ENCODE results near the gene LRRN3.
"Not testable (repeated sequence)": the region's sequence is repeated elsewhere in the genome, so short reads cannot be mapped to it uniquely, and the experiment has no call there.

LRRN3 gene

GRCh38 chr7:111059833-111060232 lies 31.1 kb upstream of the LRRN3 start:
- Mint-ChIP-seq H3K36me3 (ENCODE audit: low read depth) (peaks cover 24% of the 10 kb centered on the region), H3K27ac (peak overlapping the region in 1 of 3 experiments; percentile 69), H3K4me3 (no peak overlapping the region), H3K27me3 (ENCODE audit: low read depth) (no peaks in the 10 kb centered on the region), H3K4me1 (peaks cover 13% of the 10 kb centered on the region), H3K9me3 (peaks cover 26% of the 10 kb centered on the region)
- TF ChIP-seq, protein P1, sequence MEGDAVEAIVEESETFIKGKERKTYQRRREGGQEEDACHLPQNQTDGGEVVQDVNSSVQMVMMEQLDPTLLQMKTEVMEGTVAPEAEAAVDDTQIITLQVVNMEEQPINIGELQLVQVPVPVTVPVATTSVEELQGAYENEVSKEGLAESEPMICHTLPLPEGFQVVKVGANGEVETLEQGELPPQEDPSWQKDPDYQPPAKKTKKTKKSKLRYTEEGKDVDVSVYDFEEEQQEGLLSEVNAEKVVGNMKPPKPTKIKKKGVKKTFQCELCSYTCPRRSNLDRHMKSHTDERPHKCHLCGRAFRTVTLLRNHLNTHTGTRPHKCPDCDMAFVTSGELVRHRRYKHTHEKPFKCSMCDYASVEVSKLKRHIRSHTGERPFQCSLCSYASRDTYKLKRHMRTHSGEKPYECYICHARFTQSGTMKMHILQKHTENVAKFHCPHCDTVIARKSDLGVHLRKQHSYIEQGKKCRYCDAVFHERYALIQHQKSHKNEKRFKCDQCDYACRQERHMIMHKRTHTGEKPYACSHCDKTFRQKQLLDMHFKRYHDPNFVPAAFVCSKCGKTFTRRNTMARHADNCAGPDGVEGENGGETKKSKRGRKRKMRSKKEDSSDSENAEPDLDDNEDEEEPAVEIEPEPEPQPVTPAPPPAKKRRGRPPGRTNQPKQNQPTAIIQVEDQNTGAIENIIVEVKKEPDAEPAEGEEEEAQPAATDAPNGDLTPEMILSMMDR (IDR thresholded peaks at IDR 0.05; ENCODE audit: unreplicated experiment in 3 of 3), result no peak

DNA sequence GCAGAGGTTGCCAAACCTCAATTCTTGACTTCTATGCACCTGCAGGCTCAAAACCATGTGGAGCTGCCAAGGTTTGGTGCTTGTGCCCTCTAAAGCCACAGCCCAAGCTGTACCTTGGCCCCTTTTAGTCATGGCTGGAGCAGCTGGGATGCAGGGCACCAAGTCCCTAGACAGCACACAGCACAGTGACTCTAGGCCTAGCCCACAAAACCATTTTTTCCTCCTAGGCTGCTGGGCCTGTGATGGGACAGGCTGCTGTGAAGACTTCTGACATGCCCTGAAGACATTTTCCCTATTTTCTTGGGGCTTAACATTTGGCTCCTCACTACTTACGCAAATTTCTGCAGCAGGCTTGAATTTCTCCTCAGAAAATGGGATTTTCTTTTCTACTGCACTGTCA lies 27.8 kb upstream of the LRRN3 start:
- H3K27me3 Mint-ChIP-seq (ENCODE audit: low read depth), result no peaks in the 10 kb centered on the region
- H3K36me3 Mint-ChIP-seq (ENCODE audit: low read depth), result peaks cover 30% of the 10 kb centered on the region
- TF ChIP-seq, protein P1 (IDR thresholded peaks at IDR 0.05; ENCODE audit: unreplicated experiment in 3 of 3), result no peak
- no peak overlapping the region for H3K4me3 Mint-ChIP-seq
- H3K4me1 Mint-ChIP-seq, result peaks cover 13% of the 10 kb centered on the region
- no peak overlapping the region for H3K27ac Mint-ChIP-seq
- peaks cover 39% of the 10 kb centered on the region for H3K9me3 Mint-ChIP-seq

- Mint-ChIP-seq H3K27ac (no peak overlapping the region), H3K27me3 (ENCODE audit: low read depth) (no peaks in the 10 kb centered on the region), H3K9me3 (peaks cover 27% of the 10 kb centered on the region), H3K4me3 (no peak overlapping the region), H3K4me1 (peaks cover 8% of the 10 kb centered on the region), H3K36me3 (ENCODE audit: low read depth) (peaks cover 20% of the 10 kb centered on the region)
- TF ChIP-seq, protein P1 (IDR thresholded peaks at IDR 0.05; ENCODE audit: unreplicated experiment in 3 of 3), result no peak
Observed at GRCh38 chr7:111067251-111067650, 23.7 kb upstream of the LRRN3 start.

DNA sequence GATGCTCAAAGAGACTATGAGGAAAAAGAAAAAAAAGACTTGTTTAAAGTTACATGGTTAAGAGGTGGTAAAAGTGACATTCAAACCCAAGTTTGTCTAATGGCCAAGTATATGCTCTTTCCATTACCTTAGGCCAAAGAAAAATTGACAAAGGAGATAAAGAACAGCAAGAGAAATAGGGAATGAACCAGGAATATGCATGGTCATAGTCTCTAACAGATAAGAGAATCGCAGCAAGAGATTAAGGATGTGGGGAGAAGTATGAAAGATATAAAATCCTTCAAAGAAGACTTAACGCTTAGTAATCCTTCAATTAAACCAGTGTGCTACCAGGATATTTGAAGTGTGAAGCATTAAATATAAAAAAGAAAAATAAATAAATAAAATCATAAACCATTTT lies 23.2 kb upstream of the LRRN3 start:
- TF ChIP-seq, protein P1 (IDR thresholded peaks at IDR 0.05; ENCODE audit: unreplicated experiment in 3 of 3), result no peak
- Mint-ChIP-seq H3K4me1 (peaks cover 8% of the 10 kb centered on the region), H3K27me3 (ENCODE audit: low read depth) (no peaks in the 10 kb centered on the region), H3K4me3 (no peak overlapping the region), H3K27ac (no peak overlapping the region), H3K9me3 (peaks cover 24% of the 10 kb centered on the region), H3K36me3 (ENCODE audit: low read depth) (peaks cover 19% of the 10 kb centered on the region)

- no peak overlapping the region for H3K4me3 Mint-ChIP-seq
- peaks cover 15% of the 10 kb centered on the region for H3K36me3 Mint-ChIP-seq (ENCODE audit: low read depth)
- H3K4me1 Mint-ChIP-seq, result peaks cover 8% of the 10 kb centered on the region
- no peak overlapping the region for H3K27ac Mint-ChIP-seq
- peaks cover 21% of the 10 kb centered on the region for H3K9me3 Mint-ChIP-seq
- H3K27me3 Mint-ChIP-seq (ENCODE audit: low read depth), result no peaks in the 10 kb centered on the region
- TF ChIP-seq, protein P1 (IDR thresholded peaks at IDR 0.05; ENCODE audit: unreplicated experiment in 3 of 3), result no peak
Observed at GRCh38 chr7:111068618-111069017, 22.3 kb upstream of the LRRN3 start.

DNA sequence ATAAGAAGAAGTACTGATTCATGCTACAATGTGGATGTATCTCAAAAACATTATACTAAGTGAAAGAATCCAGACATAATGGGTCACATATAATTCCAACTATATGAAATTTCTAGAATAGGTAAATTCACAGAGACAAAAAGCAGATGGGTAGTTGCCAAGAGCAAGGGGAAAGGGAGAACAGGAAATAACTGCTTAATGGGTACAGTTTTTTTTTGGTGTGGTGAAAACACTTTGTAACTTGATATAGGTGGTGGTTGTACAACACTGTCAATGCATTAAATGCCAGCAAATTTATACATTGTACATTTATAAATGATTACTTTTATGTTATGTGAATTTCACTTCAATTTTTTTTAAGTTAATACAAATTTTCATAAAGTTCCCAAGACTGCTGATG lies 19.4 kb upstream of the LRRN3 start:
- H3K36me3 Mint-ChIP-seq (ENCODE audit: low read depth), result no peaks in the 10 kb centered on the region
- H3K9me3 Mint-ChIP-seq, result peaks cover 3% of the 10 kb centered on the region
- peaks cover 21% of the 10 kb centered on the region for H3K4me1 Mint-ChIP-seq
- no peak overlapping the region for H3K4me3 Mint-ChIP-seq
- H3K27me3 Mint-ChIP-seq (ENCODE audit: low read depth), result no peaks in the 10 kb centered on the region
- no peak overlapping the region for H3K27ac Mint-ChIP-seq
- TF ChIP-seq, protein P1 (IDR thresholded peaks at IDR 0.05; ENCODE audit: unreplicated experiment in 3 of 3), result no peak

DNA sequence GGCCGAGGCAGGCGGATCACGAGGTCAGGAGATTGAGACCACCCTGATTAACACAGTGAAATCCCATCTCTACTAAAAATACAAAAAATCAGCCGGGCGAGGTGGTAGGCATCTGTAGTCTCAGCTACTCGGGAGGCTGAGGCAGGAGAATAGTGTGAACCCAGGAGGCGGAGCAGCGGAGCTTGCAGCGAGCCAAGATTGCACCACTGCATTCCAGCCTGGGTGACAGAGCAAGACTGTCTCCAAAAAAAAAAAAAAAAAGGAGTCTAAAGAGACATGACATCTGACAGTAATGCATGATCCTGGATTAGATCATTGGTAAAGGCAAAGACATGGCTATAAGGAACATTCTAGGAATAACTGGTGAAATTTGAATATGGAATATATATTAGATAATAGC lies 18.3 kb upstream of the LRRN3 start:
- H3K4me3 Mint-ChIP-seq; H3K27me3 Mint-ChIP-seq (ENCODE audit: low read depth); H3K27ac Mint-ChIP-seq; H3K9me3 Mint-ChIP-seq; H3K36me3 Mint-ChIP-seq (ENCODE audit: low read depth): not testable (repeated sequence)
- peaks cover 21% of the 10 kb centered on the region for H3K4me1 Mint-ChIP-seq
